GM12891 (cell line): ENCODE results near the gene GPS1.

ENCODE experiments used
- POLR2A ChIP-seq: IDR thresholded peaks from 2 replicates; pipeline ENCODE4 v1.6.1; 2011; ENCODE audit warnings: low read depth, low read length, control low read depth
- POLR2AphosphoS5 ChIP-seq: IDR thresholded peaks from 2 replicates; pipeline ENCODE4 v1.6.1; 2011; ENCODE audit warnings: low read depth, low read length, control low read depth
- SPI1 ChIP-seq: IDR thresholded peaks from 2 replicates; pipeline ENCODE4 v1.6.1; 2011; ENCODE audit warnings: low read depth, low read length, control low read depth
- TAF1 ChIP-seq: IDR thresholded peaks from 2 replicates; pipeline ENCODE4 v1.6.1; 2011; ENCODE audit warnings: low read depth, low read length, control low read depth

DNA sequence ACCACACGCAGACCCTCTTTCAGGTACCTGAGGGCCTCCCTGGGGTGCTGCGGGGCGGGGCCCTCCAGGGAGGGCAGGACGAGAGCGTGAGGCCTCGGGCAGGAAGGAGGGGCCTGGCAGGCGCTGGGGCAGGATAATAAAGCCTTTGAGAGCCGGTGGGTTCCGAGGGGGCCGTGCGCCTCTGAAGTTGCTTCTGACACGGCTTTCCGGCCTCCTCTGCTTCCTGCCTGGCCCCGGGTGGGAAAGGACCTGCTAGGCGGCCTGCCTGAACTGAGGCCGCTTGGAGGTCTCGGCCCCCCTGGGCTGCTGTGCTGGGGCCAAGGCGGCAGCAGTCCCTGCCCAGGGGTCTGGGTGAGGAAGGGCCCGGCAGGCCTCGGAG lies 39.4 kb upstream of the GPS1 start:
- TF ChIP-seq POLR2A, result no peak
- TF ChIP-seq TAF1, result no peak
- no peak for TF ChIP-seq POLR2AphosphoS5
- no peak for TF ChIP-seq SPI1
